Measurements from ENCODE around the gene AIFM2.

DNA sequence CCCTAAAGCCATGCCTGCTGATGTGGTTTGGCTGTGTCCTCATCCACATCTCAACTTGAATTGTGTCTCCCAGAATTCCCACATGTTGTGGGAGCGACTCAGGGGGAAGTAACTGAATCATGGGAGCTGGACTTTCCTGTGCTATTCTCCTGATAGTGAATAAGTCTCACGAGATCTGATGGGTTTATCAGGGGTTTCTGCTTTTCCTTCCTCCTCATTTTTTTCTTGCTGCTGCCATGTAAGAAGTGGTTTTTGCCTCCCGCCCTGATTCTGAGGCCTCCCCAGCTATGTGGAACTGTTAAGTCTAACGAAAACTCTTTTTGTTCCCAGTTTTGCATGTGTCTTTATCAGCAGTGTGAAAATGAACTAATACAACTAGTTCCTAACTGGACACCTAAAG is 68.1 kb downstream of the AIFM2 start:
- TF ChIP-seq ESRRG (CRISPR knock-in tag; IDR thresholded peaks at IDR 0.05): no peak
- TF ChIP-seq, protein P1, sequence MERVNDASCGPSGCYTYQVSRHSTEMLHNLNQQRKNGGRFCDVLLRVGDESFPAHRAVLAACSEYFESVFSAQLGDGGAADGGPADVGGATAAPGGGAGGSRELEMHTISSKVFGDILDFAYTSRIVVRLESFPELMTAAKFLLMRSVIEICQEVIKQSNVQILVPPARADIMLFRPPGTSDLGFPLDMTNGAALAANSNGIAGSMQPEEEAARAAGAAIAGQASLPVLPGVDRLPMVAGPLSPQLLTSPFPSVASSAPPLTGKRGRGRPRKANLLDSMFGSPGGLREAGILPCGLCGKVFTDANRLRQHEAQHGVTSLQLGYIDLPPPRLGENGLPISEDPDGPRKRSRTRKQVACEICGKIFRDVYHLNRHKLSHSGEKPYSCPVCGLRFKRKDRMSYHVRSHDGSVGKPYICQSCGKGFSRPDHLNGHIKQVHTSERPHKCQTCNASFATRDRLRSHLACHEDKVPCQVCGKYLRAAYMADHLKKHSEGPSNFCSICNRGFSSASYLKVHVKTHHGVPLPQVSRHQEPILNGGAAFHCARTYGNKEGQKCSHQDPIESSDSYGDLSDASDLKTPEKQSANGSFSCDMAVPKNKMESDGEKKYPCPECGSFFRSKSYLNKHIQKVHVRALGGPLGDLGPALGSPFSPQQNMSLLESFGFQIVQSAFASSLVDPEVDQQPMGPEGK (CRISPR knock-in tag; IDR thresholded peaks at IDR 0.05; ENCODE audit: borderline replicate concordance): no peak
- TF ChIP-seq ZFP3 (CRISPR knock-in tag; IDR thresholded peaks at IDR 0.05): no peak
- TF ChIP-seq ZNF70 (CRISPR knock-in tag; IDR thresholded peaks at IDR 0.05): no peak
- TF ChIP-seq ARNTL (CRISPR knock-in tag; IDR thresholded peaks at IDR 0.05; ENCODE audit: borderline replicate concordance, low read depth): no peak
- TF ChIP-seq ZFP30 (CRISPR knock-in tag; IDR thresholded peaks at IDR 0.05): no peak
- TF ChIP-seq SNAI2 (CRISPR knock-in tag; IDR thresholded peaks at IDR 0.05): no peak
- no peak for TF ChIP-seq BACH2 (CRISPR knock-in tag; IDR thresholded peaks at IDR 0.05; ENCODE audit: borderline replicate concordance)
- no peak for TF ChIP-seq ZNF8 (CRISPR knock-in tag; IDR thresholded peaks at IDR 0.05)
- TF ChIP-seq GLIS3 (CRISPR knock-in tag; IDR thresholded peaks at IDR 0.05): no peak

Measured in SK-N-SH treated with all-trans-retinoic acid at 6 μM for 48 hours (cell line).